GM21737 (cell line): Measurements from ENCODE around the gene LAMC1.
"Not testable (repeated sequence)": the region's sequence is repeated elsewhere in the genome, so short reads cannot be mapped to it uniquely, and the experiment has no call there.

Source experiments
- ATAC-seq: cut with Tn5 transposase; IDR thresholded peaks from one replicate; pipeline ENCODE4 v1.9.1; 2021; ENCODE audit warnings: mild to moderate bottlenecking, moderate library complexity; ENCODE audit not compliant: unreplicated experiment

Gene LAMC1

DNA sequence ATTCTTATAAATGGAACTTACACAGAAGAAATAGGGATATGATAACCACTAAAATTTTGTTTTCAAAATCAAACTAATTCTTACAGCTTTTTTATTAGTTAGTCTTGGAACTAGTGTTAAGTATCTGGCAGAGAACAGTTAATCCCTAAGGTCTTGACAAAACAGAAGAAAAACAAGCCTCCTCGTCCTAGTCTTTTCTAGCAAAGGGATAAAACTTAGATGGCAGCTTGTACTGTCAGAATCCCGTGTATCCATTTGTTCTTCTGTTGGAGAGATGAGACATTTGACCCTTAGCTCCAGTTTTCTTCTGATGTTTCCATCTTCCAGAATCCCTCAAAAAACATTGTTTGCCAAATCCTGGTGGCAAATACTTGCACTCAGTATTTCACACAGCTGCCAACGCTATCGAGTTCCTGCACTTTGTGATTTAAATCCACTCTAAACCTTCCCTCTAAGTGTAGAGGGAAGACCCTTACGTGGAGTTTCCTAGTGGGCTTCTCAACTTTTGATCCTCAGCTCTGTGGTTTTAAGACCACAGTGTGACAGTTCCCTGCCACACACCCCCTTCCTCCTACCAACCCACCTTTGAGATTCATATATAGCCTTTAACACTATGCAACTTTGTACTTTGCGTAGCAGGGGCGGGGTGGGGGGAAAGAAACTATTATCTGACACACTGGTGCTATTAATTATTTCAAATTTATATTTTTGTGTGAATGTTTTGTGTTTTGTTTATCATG is 120.5 kb downstream of the LAMC1 start:
- ATAC-seq = no peak

- no peak for ATAC-seq
Measured at GRCh38 chr1:183144752-183145151, 121.5 kb downstream of the LAMC1 start.

DNA sequence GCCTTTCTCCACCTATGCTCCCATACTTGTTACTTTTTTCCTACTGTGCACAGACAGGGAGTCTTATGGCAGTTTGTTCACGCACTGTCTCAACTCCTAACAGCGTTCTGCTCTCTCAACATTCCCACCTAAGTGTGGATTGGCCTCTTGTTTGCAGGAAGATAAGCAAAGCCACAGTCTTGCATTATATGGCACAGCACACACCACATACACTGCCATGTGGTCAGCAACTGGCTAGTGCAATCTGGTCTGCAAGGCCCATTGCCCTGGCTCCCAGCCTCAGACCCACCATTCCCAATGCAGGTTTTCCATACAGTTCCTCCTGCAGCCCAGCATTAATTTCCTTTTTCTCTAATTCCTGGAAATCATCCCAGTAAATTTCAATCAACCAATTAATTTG is 124.5 kb downstream of the LAMC1 start:
- no peak for ATAC-seq

- ATAC-seq = no peak
Measured at GRCh38 chr1:183148599-183148998, 125.4 kb downstream of the LAMC1 start.

GRCh38 chr1:183149273-183149672 is 126.1 kb downstream of the LAMC1 start:
- no peak for ATAC-seq

DNA sequence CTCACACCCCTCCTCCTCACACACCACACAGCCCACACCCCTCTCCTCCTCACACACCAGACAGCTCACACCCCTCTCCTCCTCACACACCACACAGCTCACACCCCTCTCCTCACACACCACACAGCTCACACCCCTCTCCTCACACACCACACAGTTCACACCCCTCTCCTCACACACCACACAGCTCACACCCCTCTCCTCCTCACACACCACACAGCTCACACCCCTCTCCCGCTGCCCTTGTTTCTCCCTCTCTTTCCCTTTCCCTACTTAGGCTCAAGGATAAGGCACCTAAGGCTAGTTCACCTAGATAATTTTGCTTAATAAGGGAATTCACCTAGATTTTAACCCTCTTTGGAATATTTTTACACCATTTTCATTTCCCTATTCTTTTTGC is 126.8 kb downstream of the LAMC1 start:
- ATAC-seq = not testable (repeated sequence)

DNA sequence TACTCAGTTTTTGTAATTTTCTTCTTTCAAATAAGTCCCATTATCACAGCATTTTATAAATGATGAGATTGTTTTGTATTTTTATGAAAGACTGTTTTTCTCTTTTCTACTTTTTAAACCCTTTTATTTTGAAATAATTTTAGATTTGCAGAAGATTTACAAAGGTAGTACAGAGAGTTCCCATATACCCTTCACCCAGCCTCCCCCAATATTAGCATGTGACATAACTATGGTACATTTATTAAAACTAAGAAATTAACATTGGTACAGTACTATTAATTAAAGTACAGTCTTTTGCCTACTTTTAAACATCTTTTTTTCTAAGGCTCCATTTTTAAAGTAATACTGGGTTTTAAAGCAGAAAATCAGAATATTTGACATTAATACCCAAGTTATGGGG is 127.2 kb downstream of the LAMC1 start:
- ATAC-seq = no peak

- no peak for ATAC-seq
Measured at GRCh38 chr1:183152180-183152579, 129.0 kb downstream of the LAMC1 start.

DNA sequence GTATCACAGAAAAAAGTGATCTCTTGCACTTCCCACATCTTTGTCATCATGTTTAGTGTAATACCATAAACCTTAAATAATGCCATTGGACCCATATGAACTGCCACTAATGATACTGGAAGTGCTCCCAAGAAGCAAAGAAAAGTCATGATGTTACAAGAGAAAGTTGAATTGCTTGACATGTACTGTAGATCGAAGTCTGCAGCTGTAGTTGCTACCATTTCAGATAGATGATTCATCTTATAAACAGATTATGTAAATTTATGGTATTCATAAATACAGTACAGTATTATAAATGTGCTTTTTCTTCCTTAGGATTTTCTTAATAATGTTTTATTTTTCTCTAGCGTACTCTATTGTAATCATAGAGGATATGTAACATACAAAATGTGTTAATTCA is 132.7 kb downstream of the LAMC1 start:
- ATAC-seq = no peak

GRCh38 chr1:183159960-183160359 is 136.7 kb downstream of the LAMC1 start:
- no peak for ATAC-seq

GRCh38 chr1:183161391-183161790 is 138.2 kb downstream of the LAMC1 start:
- no peak for ATAC-seq

DNA sequence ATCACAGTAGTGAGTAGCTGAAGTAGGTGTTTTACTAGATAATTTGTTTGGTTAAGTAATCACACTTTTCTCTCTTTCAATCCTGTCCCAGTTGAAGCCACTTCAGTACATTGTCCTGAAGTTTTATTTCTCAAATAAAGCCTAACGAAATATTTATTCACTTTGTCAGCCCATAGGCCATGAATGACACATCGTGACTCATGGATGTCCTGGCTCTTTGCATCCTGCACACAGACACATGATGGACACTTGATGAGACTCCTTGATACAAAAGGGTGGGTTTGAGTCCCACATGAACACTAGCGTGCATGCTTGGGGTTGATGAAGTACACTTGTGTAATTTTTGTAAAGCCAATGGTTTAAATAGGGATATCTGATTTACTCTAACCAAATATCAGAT is 140.1 kb downstream of the LAMC1 start:
- ATAC-seq = no peak

GRCh38 chr1:183164340-183164739 is 141.1 kb downstream of the LAMC1 start:
- no peak for ATAC-seq

GRCh38 chr1:183164963-183165362 is 141.7 kb downstream of the LAMC1 start:
- ATAC-seq = no peak

DNA sequence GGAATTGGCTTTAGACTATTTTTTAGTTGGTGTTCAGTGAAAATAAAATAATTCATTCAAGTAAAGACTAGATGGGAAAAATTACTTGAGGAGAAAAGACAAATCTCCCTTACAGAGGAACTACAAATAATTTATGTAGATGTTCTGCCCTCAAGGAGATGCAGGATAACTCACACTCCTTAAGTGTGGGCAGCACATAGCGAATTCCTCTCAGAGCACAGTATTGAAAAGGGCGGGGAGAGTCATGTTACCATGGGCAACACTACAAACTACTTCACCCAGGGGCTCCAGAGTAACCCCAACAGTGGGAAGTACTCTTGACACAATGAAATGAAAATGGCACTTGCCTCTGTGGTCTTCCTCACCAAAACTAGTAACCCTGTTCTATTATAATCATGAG is 142.2 kb downstream of the LAMC1 start:
- ATAC-seq = no peak

DNA sequence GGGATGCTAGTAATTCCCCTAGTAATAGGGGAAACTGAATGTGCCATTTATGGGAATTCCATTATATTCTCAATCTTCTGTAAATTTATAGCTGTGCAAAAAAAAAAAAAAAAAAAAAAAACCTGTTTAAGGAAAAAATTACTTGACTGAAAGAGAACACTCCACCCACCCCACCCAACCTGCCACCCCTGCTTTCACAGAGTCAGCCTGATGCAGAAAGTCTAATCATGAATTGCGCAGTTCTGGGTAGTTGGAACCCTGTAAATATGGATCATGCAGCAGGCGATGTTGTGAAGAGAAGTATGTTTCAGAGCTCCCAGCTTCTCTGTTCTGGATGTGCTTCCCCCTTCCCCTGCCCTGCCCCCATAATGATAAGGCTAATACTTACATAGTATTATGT is 143.2 kb downstream of the LAMC1 start:
- ATAC-seq = no peak

DNA sequence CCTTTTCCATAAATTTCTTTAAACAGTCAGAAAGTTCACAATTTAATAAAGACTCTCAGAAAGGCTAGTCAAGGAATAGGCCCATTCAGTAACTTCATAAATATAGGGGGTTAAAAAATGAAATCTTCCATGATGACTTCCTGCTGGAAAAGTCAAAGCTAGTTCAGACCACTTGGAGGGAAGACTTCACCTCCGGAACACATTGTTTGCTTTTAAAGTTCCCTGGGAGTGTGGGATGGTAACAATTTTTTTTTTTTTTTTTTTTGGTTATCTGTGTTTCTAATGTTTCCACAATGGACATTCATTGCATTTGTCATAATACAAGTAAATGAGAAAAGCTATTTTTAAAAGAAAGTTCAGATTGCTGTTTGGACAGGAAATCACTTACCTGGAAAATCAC is 144.5 kb downstream of the LAMC1 start:
- ATAC-seq = no peak

- no peak for ATAC-seq
Measured at GRCh38 chr1:183168308-183168707, 145.1 kb downstream of the LAMC1 start.

DNA sequence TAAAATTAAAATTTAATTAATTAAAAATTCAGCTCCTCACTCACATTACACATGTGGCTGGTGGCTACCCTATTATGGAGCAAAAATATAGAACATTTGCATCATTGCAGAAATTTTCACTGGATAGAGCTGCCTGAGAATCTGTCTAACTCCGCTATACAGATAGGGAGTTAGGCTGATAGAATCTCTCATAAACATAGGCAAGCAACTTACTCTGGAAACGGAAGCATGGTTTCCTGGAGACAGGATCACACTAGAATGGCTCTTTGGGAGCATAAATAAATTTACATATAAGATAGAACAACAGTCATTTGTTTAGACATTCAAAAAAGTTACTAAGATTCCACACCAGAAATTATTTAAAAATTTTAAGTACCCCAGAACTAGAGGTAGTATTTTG is 150.6 kb downstream of the LAMC1 start:
- ATAC-seq = no peak

DNA sequence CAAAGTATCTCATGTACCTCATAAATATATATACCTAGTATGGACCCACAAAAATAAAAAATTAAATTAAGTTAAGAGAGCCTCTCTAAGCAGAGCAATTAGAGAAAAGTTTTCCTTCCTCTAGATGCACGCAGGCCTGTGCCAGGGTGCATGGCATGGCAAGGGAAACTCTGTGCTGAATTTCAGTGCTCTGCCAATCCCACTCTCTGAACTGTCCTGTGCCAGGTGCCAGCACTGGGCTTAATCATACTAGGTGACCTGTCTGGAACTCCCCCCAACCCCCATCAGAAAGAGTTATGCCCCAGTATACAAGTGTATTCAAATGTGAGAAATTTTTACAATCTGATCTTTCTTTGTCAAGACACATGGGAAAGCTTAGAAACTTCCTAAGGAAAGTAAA is 152.4 kb downstream of the LAMC1 start:
- no peak for ATAC-seq

- ATAC-seq = no peak
Measured at GRCh38 chr1:183178545-183178944, 155.3 kb downstream of the LAMC1 start.

DNA sequence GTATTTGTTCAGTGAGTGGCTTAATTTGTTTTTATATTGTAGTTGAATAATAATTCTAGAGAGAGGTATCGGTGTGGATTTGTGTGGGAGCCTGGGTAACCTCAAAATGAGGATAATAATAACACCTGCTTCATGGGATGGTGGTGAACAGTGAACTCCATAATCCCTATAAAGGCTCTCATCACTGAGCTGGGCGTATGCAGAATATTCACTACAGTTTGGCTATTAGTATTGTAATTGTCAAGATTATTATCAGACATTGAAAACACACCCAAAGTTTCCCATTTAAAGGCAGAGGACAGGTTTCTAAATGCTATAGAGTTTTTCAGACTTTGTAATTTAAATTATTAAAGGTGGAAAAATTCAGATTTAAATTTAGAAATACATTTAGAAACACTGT is 155.8 kb downstream of the LAMC1 start:
- no peak for ATAC-seq

GRCh38 chr1:183180218-183180617 is 157.0 kb downstream of the LAMC1 start:
- no peak for ATAC-seq
